Tibial nerve (tissue), 3 donors: ENCODE results near the gene CEACAM3.
"Not testable (repeated sequence)": the region's sequence is repeated elsewhere in the genome, so short reads cannot be mapped to it uniquely, and the experiment has no call there.

Experiments used
- POLR2A ChIP-seq, 2 donors: fragments of 450-650 bp; IDR thresholded peaks; one replicate each; pipeline ENCODE4 v1.6.1; 2017; ENCODE audit warnings: antibody characterized with exemption in 2 of 2, mild to moderate bottlenecking in 2 of 2, moderate library complexity in 2 of 2
- TF ChIP-seq, protein P1 (sequence below), 5 experiments: fragments of 200-600 bp in 3 of 5; fragments of 450-650 bp in 2 of 5; sonication (generic) in 3 of 5; IDR thresholded peaks; one replicate each; pipeline ENCODE4 v1.5.1; 2016 to 2019; ENCODE audit warnings: antibody characterized with exemption in 5 of 5, mild to moderate bottlenecking in 3 of 5, moderate library complexity in 2 of 5

DNA sequence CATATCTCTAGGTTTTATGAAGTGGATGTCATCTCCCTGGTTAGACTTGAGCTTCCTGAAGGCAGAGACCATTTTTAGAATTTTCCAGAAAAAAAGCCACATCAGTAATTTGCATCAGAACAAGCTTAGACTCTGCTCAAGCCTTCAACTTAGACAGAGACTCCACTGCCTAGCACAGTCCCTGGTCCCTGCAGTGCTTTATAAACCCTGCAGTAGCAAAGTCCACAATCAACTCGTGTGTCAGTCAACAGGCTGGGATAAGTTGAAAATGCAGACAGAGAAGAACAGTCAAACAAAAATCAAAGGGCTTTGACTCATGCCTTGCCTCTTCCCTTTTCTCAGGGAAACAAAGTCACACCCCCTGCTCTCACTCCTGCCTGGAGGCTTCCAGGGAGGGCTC is 7.9 kb upstream of the CEACAM3 start:
- TF ChIP-seq, protein P1, sequence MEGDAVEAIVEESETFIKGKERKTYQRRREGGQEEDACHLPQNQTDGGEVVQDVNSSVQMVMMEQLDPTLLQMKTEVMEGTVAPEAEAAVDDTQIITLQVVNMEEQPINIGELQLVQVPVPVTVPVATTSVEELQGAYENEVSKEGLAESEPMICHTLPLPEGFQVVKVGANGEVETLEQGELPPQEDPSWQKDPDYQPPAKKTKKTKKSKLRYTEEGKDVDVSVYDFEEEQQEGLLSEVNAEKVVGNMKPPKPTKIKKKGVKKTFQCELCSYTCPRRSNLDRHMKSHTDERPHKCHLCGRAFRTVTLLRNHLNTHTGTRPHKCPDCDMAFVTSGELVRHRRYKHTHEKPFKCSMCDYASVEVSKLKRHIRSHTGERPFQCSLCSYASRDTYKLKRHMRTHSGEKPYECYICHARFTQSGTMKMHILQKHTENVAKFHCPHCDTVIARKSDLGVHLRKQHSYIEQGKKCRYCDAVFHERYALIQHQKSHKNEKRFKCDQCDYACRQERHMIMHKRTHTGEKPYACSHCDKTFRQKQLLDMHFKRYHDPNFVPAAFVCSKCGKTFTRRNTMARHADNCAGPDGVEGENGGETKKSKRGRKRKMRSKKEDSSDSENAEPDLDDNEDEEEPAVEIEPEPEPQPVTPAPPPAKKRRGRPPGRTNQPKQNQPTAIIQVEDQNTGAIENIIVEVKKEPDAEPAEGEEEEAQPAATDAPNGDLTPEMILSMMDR (IDR thresholded peaks at IDR 0.05), result not testable (repeated sequence)
- not testable (repeated sequence) for TF ChIP-seq POLR2A (IDR thresholded peaks at IDR 0.05)
